ENCODE data around the gene MAPK1. TPM values are rescaled to one million over a fixed set of nuclear protein-coding genes. Genes with fewer than 3 reads are reported as not detected.

MAPK1 gene
- total RNA-seq, 1 donor from 2014 or later = 148 TPM

- Histone ChIP-seq H3K4me2 (ENCODE audit: low read length) (no peak overlapping the region), H3K4me3 (ENCODE audit: insufficient read depth, low read depth, low read length) (no peak overlapping the region), H3K27me3 (ENCODE audit: insufficient read depth, low read length) (no peaks in the 10 kb centered on the region), H4K20me1 (ENCODE audit: insufficient read depth, low read length) (no peaks in the 10 kb centered on the region), H3K9me3 (ENCODE audit: insufficient read depth, low read depth, low read length) (no peaks in the 10 kb centered on the region), H3K9ac (ENCODE audit: low read length) (no peak overlapping the region), H3K36me3 (ENCODE audit: insufficient read depth, low read length) (no peaks in the 10 kb centered on the region), H3K4me1 (ENCODE audit: insufficient read depth, low read length) (no peaks in the 10 kb centered on the region), H3K27ac (ENCODE audit: low read depth, low read length) (no peak overlapping the region), H2AFZ (ENCODE audit: low read depth, low read length) (no peak overlapping the region), H3K79me2 (ENCODE audit: insufficient read depth, low read length) (no peaks in the 10 kb centered on the region)
- Mint-ChIP-seq H3K27me3 (ENCODE audit: low read depth, unreplicated experiment) (peaks cover 5% of the 10 kb centered on the region), H3K27ac (ENCODE audit: unreplicated experiment) (no peak overlapping the region), H3K9me3 (ENCODE audit: unreplicated experiment) (no peaks in the 10 kb centered on the region), H3K36me3 (ENCODE audit: low read depth, unreplicated experiment) (no peaks in the 10 kb centered on the region), H3K4me3 (ENCODE audit: unreplicated experiment) (no peak overlapping the region), H3K4me1 (ENCODE audit: low read depth, unreplicated experiment) (peaks cover 4% of the 10 kb centered on the region)
- no peak for DNase-seq (ENCODE audit: low read depth)
- TF ChIP-seq EZH2 (IDR thresholded peaks at IDR 0.05; ENCODE audit: insufficient read depth, low read length) = no peak
- no peak for TF ChIP-seq CTCF (IDR thresholded peaks at IDR 0.05; ENCODE audit: insufficient read depth, low read depth, low read length)
- FAIRE-seq = no peak
Observed at GRCh38 chr22:21709688-21710087, 157.8 kb downstream of the MAPK1 start.

GRCh38 chr22:21708960-21709359 is 158.5 kb downstream of the MAPK1 start:
- Histone ChIP-seq H3K27me3 (ENCODE audit: insufficient read depth, low read length) (no peaks in the 10 kb centered on the region), H4K20me1 (ENCODE audit: insufficient read depth, low read length) (no peaks in the 10 kb centered on the region), H3K9me3 (ENCODE audit: insufficient read depth, low read depth, low read length) (no peaks in the 10 kb centered on the region), H3K36me3 (ENCODE audit: insufficient read depth, low read length) (no peaks in the 10 kb centered on the region), H3K4me3 (ENCODE audit: insufficient read depth, low read depth, low read length) (no peak overlapping the region), H3K4me1 (ENCODE audit: insufficient read depth, low read length) (no peaks in the 10 kb centered on the region), H3K9ac (ENCODE audit: low read length) (no peak overlapping the region), H3K79me2 (ENCODE audit: insufficient read depth, low read length) (no peaks in the 10 kb centered on the region), H3K4me2 (ENCODE audit: low read length) (no peak overlapping the region), H2AFZ (ENCODE audit: low read depth, low read length) (no peak overlapping the region), H3K27ac (ENCODE audit: low read depth, low read length) (no peak overlapping the region)
- no peak for DNase-seq (ENCODE audit: low read depth)
- no peak overlapping the region for H3K4me3 Mint-ChIP-seq (ENCODE audit: unreplicated experiment)
- no peak overlapping the region for H3K27ac Mint-ChIP-seq (ENCODE audit: unreplicated experiment)
- no peak for FAIRE-seq
- peaks cover 3% of the 10 kb centered on the region for H3K4me1 Mint-ChIP-seq (ENCODE audit: low read depth, unreplicated experiment)
- no peaks in the 10 kb centered on the region for H3K36me3 Mint-ChIP-seq (ENCODE audit: low read depth, unreplicated experiment)
- no peak for TF ChIP-seq CTCF (IDR thresholded peaks at IDR 0.05; ENCODE audit: insufficient read depth, low read depth, low read length)
- TF ChIP-seq EZH2 (IDR thresholded peaks at IDR 0.05; ENCODE audit: insufficient read depth, low read length) = no peak
- peaks cover 5% of the 10 kb centered on the region for H3K27me3 Mint-ChIP-seq (ENCODE audit: low read depth, unreplicated experiment)
- no peaks in the 10 kb centered on the region for H3K9me3 Mint-ChIP-seq (ENCODE audit: unreplicated experiment)

- TF ChIP-seq EZH2 (IDR thresholded peaks at IDR 0.05; ENCODE audit: insufficient read depth, low read length) = no peak
- no peak for TF ChIP-seq CTCF (IDR thresholded peaks at IDR 0.05; ENCODE audit: insufficient read depth, low read depth, low read length)
- DNase-seq (ENCODE audit: low read depth) = no peak
- Histone ChIP-seq H4K20me1 (ENCODE audit: insufficient read depth, low read length) (no peaks in the 10 kb centered on the region), H3K4me1 (ENCODE audit: insufficient read depth, low read length) (no peaks in the 10 kb centered on the region), H3K4me3 (ENCODE audit: insufficient read depth, low read depth, low read length) (no peak overlapping the region), H3K36me3 (ENCODE audit: insufficient read depth, low read length) (no peaks in the 10 kb centered on the region), H3K9ac (ENCODE audit: low read length) (no peak overlapping the region), H2AFZ (ENCODE audit: low read depth, low read length) (no peak overlapping the region), H3K9me3 (ENCODE audit: insufficient read depth, low read depth, low read length) (no peaks in the 10 kb centered on the region), H3K27ac (ENCODE audit: low read depth, low read length) (no peak overlapping the region), H3K4me2 (ENCODE audit: low read length) (no peak overlapping the region), H3K27me3 (ENCODE audit: insufficient read depth, low read length) (no peaks in the 10 kb centered on the region), H3K79me2 (ENCODE audit: insufficient read depth, low read length) (no peaks in the 10 kb centered on the region)
- Mint-ChIP-seq H3K27ac (ENCODE audit: unreplicated experiment) (no peak overlapping the region), H3K9me3 (ENCODE audit: unreplicated experiment) (no peaks in the 10 kb centered on the region), H3K36me3 (ENCODE audit: low read depth, unreplicated experiment) (no peaks in the 10 kb centered on the region), H3K4me3 (ENCODE audit: unreplicated experiment) (no peak overlapping the region), H3K4me1 (ENCODE audit: low read depth, unreplicated experiment) (no peaks in the 10 kb centered on the region), H3K27me3 (ENCODE audit: low read depth, unreplicated experiment) (peaks cover 5% of the 10 kb centered on the region)
- FAIRE-seq = no peak
Observed at GRCh38 chr22:21707677-21708076, 159.8 kb downstream of the MAPK1 start.

Other genes with a start within 250 kb of the MAPK1 start
- 34.0 and 34.3 TPM in 2 replicates for gene YDJC, start 237.6 kb downstream of the MAPK1 start, total RNA-seq
- 0.11 and 0.22 TPM in 2 replicates for gene CCDC116, start 234.9 kb downstream of the MAPK1 start, total RNA-seq
- gene SDF2L1, start 225.3 kb downstream of the MAPK1 start, total RNA-seq = 46.8 and 49.5 TPM in 2 replicates
- gene PPIL2, start 201.6 kb downstream of the MAPK1 start, total RNA-seq = 28.2 and 28.5 TPM in 2 replicates
- 0.82 and 0.86 TPM in 2 replicates for gene YPEL1, start 131.9 kb downstream of the MAPK1 start, total RNA-seq
- gene PPM1F, start 85.2 kb upstream of the MAPK1 start, total RNA-seq = 24.2 and 27.9 TPM in 2 replicates
- gene TOP3B, start 115.1 kb upstream of the MAPK1 start, total RNA-seq = 27.5 and 37.3 TPM in 2 replicates